ENCODE measurements around the gene USPL1.
A peak's percentile ranks its signal among the peaks of the same experiment; 100 is the strongest.
"Not testable (repeated sequence)": the region's sequence is repeated elsewhere in the genome, so short reads cannot be mapped to it uniquely, and the experiment has no call there.

The USPL1 gene

GRCh38 chr13:30624630-30625029 is 6.9 kb downstream of the USPL1 start:
- Mint-ChIP-seq H3K4me3 (no peak overlapping the region), H3K27me3 (ENCODE audit: low read depth, poor library complexity) (no peaks in the 10 kb centered on the region), H3K27ac (peak overlapping the region; percentile 1)

GRCh38 chr13:30629527-30629926 is 11.8 kb downstream of the USPL1 start:
- Mint-ChIP-seq H3K4me1 (no peaks in the 10 kb centered on the region), H3K4me3 (no peak overlapping the region), H3K27ac (no peak overlapping the region), H3K36me3 (ENCODE audit: low read depth) (peaks cover 76% of the 10 kb centered on the region), H3K27me3 (ENCODE audit: low read depth, poor library complexity) (no peaks in the 10 kb centered on the region), H3K9me3 (peaks cover 4% of the 10 kb centered on the region)
- no peak for DNase-seq
- no peak for TF ChIP-seq CTCF (IDR thresholded peaks at IDR 0.05)

More at GRCh38 chr13:30624630-30625029, 6.9 kb downstream of the USPL1 start:
- H3K4me1 Mint-ChIP-seq: no peaks in the 10 kb centered on the region
- no peak for TF ChIP-seq CTCF (IDR thresholded peaks at IDR 0.05)
- peaks cover 57% of the 10 kb centered on the region for H3K36me3 Mint-ChIP-seq (ENCODE audit: low read depth)
- no peaks in the 10 kb centered on the region for H3K9me3 Mint-ChIP-seq
- no peak for DNase-seq

GRCh38 chr13:30633861-30634260 is 16.1 kb downstream of the USPL1 start:
- peaks cover 8% of the 10 kb centered on the region for H3K9me3 Mint-ChIP-seq
- no peak for TF ChIP-seq CTCF (IDR thresholded peaks at IDR 0.05)
- H3K4me3 Mint-ChIP-seq: no peak overlapping the region
- peaks cover 68% of the 10 kb centered on the region for H3K36me3 Mint-ChIP-seq (ENCODE audit: low read depth)
- no peaks in the 10 kb centered on the region for H3K4me1 Mint-ChIP-seq
- no peaks in the 10 kb centered on the region for H3K27me3 Mint-ChIP-seq (ENCODE audit: low read depth, poor library complexity)
- no peak for DNase-seq
- no peak overlapping the region for H3K27ac Mint-ChIP-seq

GRCh38 chr13:30634838-30635237 is 17.1 kb downstream of the USPL1 start:
- Mint-ChIP-seq H3K4me3 (no peak overlapping the region), H3K4me1 (no peaks in the 10 kb centered on the region), H3K36me3 (ENCODE audit: low read depth) (peaks cover 64% of the 10 kb centered on the region), H3K27me3 (ENCODE audit: low read depth, poor library complexity) (no peaks in the 10 kb centered on the region), H3K27ac (peak overlapping the region; percentile 1), H3K9me3 (peaks cover 8% of the 10 kb centered on the region)
- DNase-seq: no peak
- TF ChIP-seq CTCF (IDR thresholded peaks at IDR 0.05): no peak

- H3K9me3 Mint-ChIP-seq: peaks cover 8% of the 10 kb centered on the region
- no peaks in the 10 kb centered on the region for H3K4me1 Mint-ChIP-seq
- H3K27ac Mint-ChIP-seq: no peak overlapping the region
- no peak for TF ChIP-seq CTCF (IDR thresholded peaks at IDR 0.05)
- H3K27me3 Mint-ChIP-seq (ENCODE audit: low read depth, poor library complexity): no peaks in the 10 kb centered on the region
- peaks cover 62% of the 10 kb centered on the region for H3K36me3 Mint-ChIP-seq (ENCODE audit: low read depth)
- no peak for DNase-seq
- H3K4me3 Mint-ChIP-seq: no peak overlapping the region
Observed at GRCh38 chr13:30638301-30638700, 20.6 kb downstream of the USPL1 start.

- H3K9me3 Mint-ChIP-seq: peaks cover 3% of the 10 kb centered on the region
- H3K27me3 Mint-ChIP-seq (ENCODE audit: low read depth, poor library complexity): no peaks in the 10 kb centered on the region
- no peak overlapping the region for H3K27ac Mint-ChIP-seq
- H3K4me3 Mint-ChIP-seq: no peak overlapping the region
- no peaks in the 10 kb centered on the region for H3K4me1 Mint-ChIP-seq
- DNase-seq: no peak
- H3K36me3 Mint-ChIP-seq (ENCODE audit: low read depth): peaks cover 54% of the 10 kb centered on the region
- TF ChIP-seq CTCF (IDR thresholded peaks at IDR 0.05): no peak
Observed at GRCh38 chr13:30639671-30640070, 22.0 kb downstream of the USPL1 start.

- not testable (repeated sequence) for H3K9me3 Mint-ChIP-seq; H3K4me1 Mint-ChIP-seq; DNase-seq; H3K4me3 Mint-ChIP-seq; H3K27me3 Mint-ChIP-seq (ENCODE audit: low read depth, poor library complexity)
- peaks cover 51% of the 10 kb centered on the region for H3K36me3 Mint-ChIP-seq (ENCODE audit: low read depth)
- H3K27ac Mint-ChIP-seq: peak overlapping the region; percentile 70
Observed at GRCh38 chr13:30641173-30641572, 23.5 kb downstream of the USPL1 start.
